T-cell (primary cell): ENCODE measurements around the gene ZNF792. TPM values are rescaled to one million over a fixed set of nuclear protein-coding genes. Genes with fewer than 3 reads are reported as not detected.
A peak's percentile ranks its signal among the peaks of the same experiment; 100 is the strongest.

Source experiments
- ATAC-seq, 4 experiments: fragments of 200-7000 bp in 3 of 4; fragments of 150-1000 bp in 1 of 4; cut with Tn5 transposase; replicated peaks in 1 of 4; 1 replicate in 3 of 4; 2 replicates in 1 of 4; pipeline ENCODE4 v1.10.0; 2021; ENCODE audit warnings: moderate library complexity in 3 of 4, mild to moderate bottlenecking in 2 of 4, moderate number of reproducible peaks in 1 of 4
- CTCF ChIA-PET, 2 donors: fragments of 300-600 bp; sonication (Branson Sonifier 250); formaldehyde crosslinking; loops; one replicate each; lab custom pipeline; 2022; ENCODE audit warnings: antibody characterized with exemption in 2 of 2; lab: Charles Lee
- POLR2A ChIA-PET, 2 donors: fragments of 300-600 bp; sonication (Branson Sonifier 250); formaldehyde crosslinking; loops; one replicate each; lab custom pipeline; 2022; ENCODE audit warnings: antibody characterized with exemption in 2 of 2; lab: Charles Lee
- DNase-seq, 35 experiments: peaks; one replicate each; pipeline versions ENCODE4 v3.0.0 to v3.0.0-alpha.2; 2013 to 2023
- H3K27ac ChIP-seq: one replicate; pipeline ENCODE4 v1.5.1; 2013; ENCODE audit warnings: low read length
- H3K27me3 ChIP-seq, 2 experiments: replicated peaks in 1 of 2; 1 replicate in 1 of 2; 2 replicates in 1 of 2; pipeline versions ENCODE4 v1.6.1 to v1.7.0; 2013; ENCODE audit warnings: low read length in 1 of 2, mixed read lengths in 1 of 2; ENCODE audit not compliant: control insufficient read depth in 2 of 2, insufficient read depth in 2 of 2; ENCODE audit errors: extremely low read depth in 1 of 2
- H3K36me3 ChIP-seq, 2 donors: 1 replicate in 1 of 2; 2 replicates in 1 of 2; pipeline versions ENCODE4 v1.6.1 to v1.7.0; 2013; ENCODE audit warnings: low read length in 1 of 2; ENCODE audit not compliant: control insufficient read depth in 2 of 2, insufficient read depth in 1 of 2; ENCODE audit errors: extremely low read depth in 1 of 2
- H3K4me1 ChIP-seq, 2 experiments: 1 replicate in 1 of 2; 2 replicates in 1 of 2; pipeline versions ENCODE4 v1.6.1 to v1.7.0; 2013; ENCODE audit warnings: low read length in 2 of 2, mixed read lengths in 1 of 2; ENCODE audit not compliant: insufficient read depth in 2 of 2, control insufficient read depth in 1 of 2; ENCODE audit errors: extremely low read depth in 1 of 2
- H3K4me3 ChIP-seq, 2 donors: 1 replicate in 1 of 2; 2 replicates in 1 of 2; pipeline versions ENCODE4 v1.5.1 to v1.7.0; 2013; ENCODE audit warnings: mild to moderate bottlenecking in 2 of 2, low read length in 1 of 2, moderate library complexity in 1 of 2; ENCODE audit not compliant: control insufficient read depth in 1 of 2; ENCODE audit errors: extremely low read depth in 1 of 2
- H3K9me3 ChIP-seq: 2 replicates; pipeline ENCODE4 v1.7.0; 2013
- H3K27ac Mint-ChIP-seq, 2 donors: one replicate each; pipeline ENCODE4 v1.8.0; 2020 to 2021; ENCODE audit warnings: mild to moderate bottlenecking in 2 of 2, mixed read lengths in 2 of 2
- H3K27me3 Mint-ChIP-seq, 2 donors: one replicate each; pipeline ENCODE4 v1.8.0; 2021 to 2022; ENCODE audit warnings: mixed read lengths in 2 of 2
- H3K36me3 Mint-ChIP-seq: one replicate; pipeline ENCODE4 v1.8.0; 2021; ENCODE audit warnings: mixed read lengths
- H3K4me1 Mint-ChIP-seq, 3 donors: one replicate each; pipeline ENCODE4 v1.8.0; 2020 to 2022; ENCODE audit warnings: mixed read lengths in 3 of 3, mild to moderate bottlenecking in 1 of 3
- H3K4me3 Mint-ChIP-seq, 3 donors: one replicate each; pipeline ENCODE4 v1.8.0; 2020 to 2022; ENCODE audit warnings: mild to moderate bottlenecking in 3 of 3, mixed read lengths in 3 of 3, moderate library complexity in 3 of 3
- H3K9me3 Mint-ChIP-seq, 3 donors: one replicate each; pipeline ENCODE4 v1.8.0; 2020 to 2022; ENCODE audit warnings: mixed read lengths in 3 of 3
- WGBS: methylation state at CpG from one replicate; pipeline ENCODE4 v1.1.5; 2013; ENCODE audit warnings: missing lambda C conversion rate; ENCODE audit not compliant: insufficient coverage; 5-methylcytosine and 5-hydroxymethylcytosine counted together
- total RNA-seq, 35 experiments: library from RNA in 6 of 35; stranded (reverse) in 6 of 35; fragments of 120-200 nt in 1 of 35; gene quantifications; one replicate each; pipeline versions ENCODE4 v1.2.1 to v1.2.4 and lab custom pipeline; 2013 to 2026

The ZNF792 gene
- total RNA-seq, 5 donors from 2014 or later (not counting 1 experiment from before 2014, with no cell fraction given), result 14.1 to 29.0 (median 26.8) TPM

DNA sequence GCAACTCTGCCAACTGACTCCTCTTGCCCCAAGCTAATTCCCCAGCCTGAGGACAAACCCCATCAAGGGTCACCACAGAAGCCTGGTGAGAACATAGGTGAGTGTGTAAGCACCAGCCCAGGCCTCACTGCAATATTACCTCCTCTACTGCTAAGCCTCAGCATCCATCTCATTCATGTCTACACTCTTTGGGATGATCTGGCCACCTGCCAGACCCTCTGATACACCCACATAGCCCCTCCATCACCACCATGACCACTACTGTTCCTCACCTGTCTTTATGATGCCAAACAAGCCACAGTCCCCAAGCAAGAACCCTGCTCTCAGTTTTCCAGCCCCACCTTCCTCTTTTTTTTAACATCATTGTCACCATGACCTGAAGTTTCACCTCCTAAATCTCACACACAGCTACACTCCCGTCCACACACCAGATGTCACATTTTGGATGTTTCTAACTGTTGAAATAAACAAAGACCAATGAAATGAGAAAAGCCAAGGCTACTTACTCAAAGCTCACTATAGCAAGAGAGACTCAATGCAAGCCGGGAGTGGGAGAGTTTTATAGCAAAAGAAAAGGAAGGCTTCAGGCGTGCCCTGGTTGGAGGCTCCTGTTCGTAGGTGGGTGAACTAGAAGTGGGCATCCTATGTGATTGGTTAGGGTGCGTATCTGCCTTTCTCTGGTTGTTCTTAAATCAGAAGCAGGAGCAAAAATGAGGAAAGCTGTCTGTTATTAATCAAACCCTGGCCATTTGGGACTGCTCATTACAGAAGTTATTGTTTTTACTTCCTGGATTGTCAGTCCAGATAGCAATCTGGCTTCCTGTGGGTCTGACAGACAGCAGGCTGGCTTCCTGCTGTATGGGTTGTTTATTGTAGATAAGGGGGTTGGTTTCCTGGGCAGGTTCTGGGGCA is 2.0 kb downstream of the ZNF792 start:
- ATAC-seq (peak; percentile 25 to 68 (median 61)), DNase-seq (peak in 11 of 35 experiments; percentile 6 to 49 (median 21))
- ChIA-PET CTCF (interaction anchor here (0.6 to 1.6 kb wide), 2 partner anchors 52 to 1218 kb away, joined by 3 to 4 read pairs; no protein-coding TSS in a partner anchor), POLR2A (interaction anchor here in 1 of 2 donors (0.6 kb wide), 1 partner anchor 37 kb away, joined by 3 read pairs; no protein-coding TSS in a partner anchor)
- no peaks in the 10 kb centered on the region for H3K27me3 ChIP-seq
- H3K4me3 ChIP-seq, result peak overlapping the region; percentile 62 to 78
- peaks cover 3 to 31% of the 10 kb centered on the region in 2 experiments for H3K4me1 ChIP-seq
- Mint-ChIP-seq H3K36me3 (peaks cover 63% of the 10 kb centered on the region), H3K4me3 (peak overlapping the region; percentile 93 to 97 (median 95)), H3K4me1 (peaks cover 24 to 34% (median 26%) of the 10 kb centered on the region in 3 donors), H3K9me3 (peaks cover 20 to 55% (median 36%) of the 10 kb centered on the region in 3 donors), H3K27me3 (no peaks in the 10 kb centered on the region), H3K27ac (peak overlapping the region; percentile 95)
- WGBS, result 89% methylated on average over 3 of the region's 5 CpGs
- H3K36me3 ChIP-seq, result peaks cover 33 to 41% of the 10 kb centered on the region in 2 donors
- H3K9me3 ChIP-seq, result peaks cover 20% of the 10 kb centered on the region
- H3K27ac ChIP-seq, result peak overlapping the region; percentile 72

DNA sequence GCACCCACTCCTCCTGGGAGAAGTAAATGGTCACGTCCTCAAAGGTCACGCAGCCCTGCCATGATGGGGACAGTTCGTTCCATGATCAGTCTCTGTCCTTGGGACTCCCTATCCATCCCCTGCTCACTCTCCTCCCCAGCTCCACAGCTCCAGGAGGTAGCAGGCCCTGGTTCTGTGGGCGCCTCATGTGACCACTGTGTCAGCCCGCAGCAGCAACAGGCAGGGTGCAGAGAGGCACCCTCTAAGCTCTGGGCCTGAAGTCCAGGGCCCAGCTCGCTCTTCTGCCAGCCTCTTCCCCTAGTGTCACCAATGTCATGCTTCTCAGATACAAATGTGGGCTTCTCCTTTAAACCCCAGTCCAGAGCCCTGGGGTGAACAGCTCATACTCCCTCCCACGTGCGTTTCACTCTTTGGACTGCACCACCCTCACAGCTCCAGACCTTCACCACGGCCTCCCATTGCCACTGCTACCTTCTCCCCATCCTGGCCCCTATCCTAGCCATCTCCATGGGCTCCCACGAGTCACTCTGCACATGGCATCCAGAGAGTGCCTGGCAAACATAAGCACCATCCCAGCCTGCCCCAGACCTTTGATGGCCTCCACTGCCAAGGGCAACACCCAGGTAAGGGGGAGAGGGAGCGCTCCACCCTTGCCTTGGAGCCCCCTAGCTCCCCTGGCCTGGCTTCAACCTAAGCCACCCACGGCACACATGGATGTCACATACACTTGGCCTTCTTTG is 2.9 kb downstream of the ZNF792 start:
- DNase-seq, result no peak
- 98% methylated on average over 10 of the region's 12 CpGs for whole genome bisulfite sequencing
- Histone ChIP-seq H3K9me3 (peaks cover 21% of the 10 kb centered on the region), H3K4me1 (peaks cover 3 to 31% of the 10 kb centered on the region in 2 experiments), H3K36me3 (peaks cover 33 to 41% of the 10 kb centered on the region in 2 donors), H3K27me3 (no peaks in the 10 kb centered on the region), H3K27ac (peak overlapping the region; percentile 72), H3K4me3 (peak overlapping the region in 1 of 2 donors; percentile 40)
- H3K9me3 Mint-ChIP-seq, result peaks cover 24 to 62% (median 42%) of the 10 kb centered on the region in 3 donors
- ChIA-PET POLR2A (no interaction called here), CTCF (interaction anchor here in 1 of 2 donors (0.6 kb wide), 1 partner anchor 1219 kb away, joined by 3 read pairs; no protein-coding TSS in a partner anchor)
- ATAC-seq, result no peak
- peak overlapping the region; percentile 95 for H3K27ac Mint-ChIP-seq
- peak overlapping the region; percentile 93 to 97 (median 95) for H3K4me3 Mint-ChIP-seq
- H3K36me3 Mint-ChIP-seq, result peaks cover 73% of the 10 kb centered on the region
- peaks cover 24 to 34% (median 26%) of the 10 kb centered on the region in 3 donors for H3K4me1 Mint-ChIP-seq
- H3K27me3 Mint-ChIP-seq, result no peaks in the 10 kb centered on the region

DNA sequence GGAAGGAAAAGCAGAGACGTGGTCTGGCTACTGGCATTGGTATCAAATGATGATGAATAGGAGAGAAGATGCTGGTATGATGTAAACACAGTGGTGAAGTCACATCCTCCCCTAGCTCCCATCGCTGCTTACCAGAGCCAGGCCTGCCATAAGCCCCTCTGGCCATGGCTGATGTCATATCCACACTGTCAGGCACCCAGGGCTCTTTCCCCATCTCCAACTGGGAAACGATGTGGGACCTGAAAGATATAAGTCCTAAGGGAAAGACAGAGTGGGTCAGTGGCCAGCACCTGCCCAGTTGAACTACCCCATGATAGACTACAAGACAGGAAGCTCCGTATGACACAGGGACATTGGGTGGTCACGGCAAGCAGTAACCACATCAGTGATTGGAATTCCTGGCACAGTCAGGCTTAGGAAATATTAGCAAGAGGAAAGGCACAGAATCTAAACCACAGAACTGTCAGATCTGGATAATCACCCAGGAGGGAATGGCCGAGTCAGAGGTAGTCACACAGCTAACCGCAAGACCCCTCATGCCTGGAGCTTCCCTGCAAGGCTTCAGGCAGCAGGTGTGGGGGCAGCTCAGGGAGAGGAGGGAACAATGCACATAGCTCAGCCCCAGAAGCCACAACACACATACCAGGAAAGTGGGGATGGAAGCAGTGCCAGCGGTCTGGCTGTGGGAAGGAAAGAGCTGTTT is 3.8 kb downstream of the ZNF792 start:
- ATAC-seq (no peak), DNase-seq (no peak)
- H3K36me3 Mint-ChIP-seq, result peaks cover 80% of the 10 kb centered on the region
- H3K27ac Mint-ChIP-seq, result peak overlapping the region; percentile 41 to 63
- H3K27me3 Mint-ChIP-seq, result no peaks in the 10 kb centered on the region
- CTCF ChIA-PET, result no interaction called here
- Histone ChIP-seq H3K27me3 (no peaks in the 10 kb centered on the region), H3K4me3 (peak overlapping the region in 1 of 2 donors; percentile 56), H3K9me3 (peaks cover 28% of the 10 kb centered on the region), H3K4me1 (peaks cover 3 to 31% of the 10 kb centered on the region in 2 experiments), H3K36me3 (peaks cover 33 to 41% of the 10 kb centered on the region in 2 donors), H3K27ac (no peak overlapping the region)
- peaks cover 26 to 64% (median 47%) of the 10 kb centered on the region in 3 donors for H3K9me3 Mint-ChIP-seq
- H3K4me1 Mint-ChIP-seq, result peaks cover 24 to 34% (median 25%) of the 10 kb centered on the region in 3 donors
- POLR2A ChIA-PET, result no interaction called here
- peak overlapping the region; percentile 26 to 60 (median 49) for H3K4me3 Mint-ChIP-seq
- 100% methylated on average over 3 of the region's 8 CpGs for WGBS

DNA sequence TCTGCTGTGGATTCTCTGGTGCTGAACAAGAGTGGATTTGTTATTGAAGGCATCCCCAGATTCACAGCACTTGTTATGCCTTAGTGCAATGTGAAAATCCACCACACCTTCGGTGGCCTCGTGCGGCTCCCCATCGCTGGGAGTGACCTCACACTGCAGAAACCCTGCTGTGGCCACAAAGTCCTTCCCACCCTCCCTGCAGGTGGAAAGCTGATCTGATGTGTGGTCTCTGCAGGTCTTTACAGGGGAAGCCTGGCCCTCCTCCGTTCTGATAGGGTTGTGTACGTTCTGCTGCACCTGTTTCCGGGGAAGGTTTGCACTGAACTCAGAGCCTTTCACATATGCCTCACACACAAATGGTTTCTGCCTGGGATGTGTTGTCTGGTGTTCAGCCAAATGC is 5.0 kb downstream of the ZNF792 start:
- no peak overlapping the region for H3K27ac Mint-ChIP-seq
- Histone ChIP-seq H3K4me3 (peak overlapping the region in 1 of 2 donors; percentile 56), H3K9me3 (peaks cover 32% of the 10 kb centered on the region), H3K36me3 (peaks cover 33 to 41% of the 10 kb centered on the region in 2 donors), H3K27ac (no peak overlapping the region), H3K4me1 (peaks cover 3 to 26% of the 10 kb centered on the region in 2 experiments), H3K27me3 (no peaks in the 10 kb centered on the region)
- DNase-seq, result no peak
- ChIA-PET POLR2A (no interaction called here), CTCF (no interaction called here)
- peaks cover 30 to 70% (median 53%) of the 10 kb centered on the region in 3 donors for H3K9me3 Mint-ChIP-seq
- no CpG with 5 or more reads among the region's 7 CpGs for WGBS
- ATAC-seq, result no peak
- no peaks in the 10 kb centered on the region for H3K27me3 Mint-ChIP-seq
- peaks cover 24 to 30% (median 25%) of the 10 kb centered on the region in 3 donors for H3K4me1 Mint-ChIP-seq
- H3K36me3 Mint-ChIP-seq, result peaks cover 86% of the 10 kb centered on the region
- H3K4me3 Mint-ChIP-seq, result peak overlapping the region in 1 of 3 donors; percentile 13

DNA sequence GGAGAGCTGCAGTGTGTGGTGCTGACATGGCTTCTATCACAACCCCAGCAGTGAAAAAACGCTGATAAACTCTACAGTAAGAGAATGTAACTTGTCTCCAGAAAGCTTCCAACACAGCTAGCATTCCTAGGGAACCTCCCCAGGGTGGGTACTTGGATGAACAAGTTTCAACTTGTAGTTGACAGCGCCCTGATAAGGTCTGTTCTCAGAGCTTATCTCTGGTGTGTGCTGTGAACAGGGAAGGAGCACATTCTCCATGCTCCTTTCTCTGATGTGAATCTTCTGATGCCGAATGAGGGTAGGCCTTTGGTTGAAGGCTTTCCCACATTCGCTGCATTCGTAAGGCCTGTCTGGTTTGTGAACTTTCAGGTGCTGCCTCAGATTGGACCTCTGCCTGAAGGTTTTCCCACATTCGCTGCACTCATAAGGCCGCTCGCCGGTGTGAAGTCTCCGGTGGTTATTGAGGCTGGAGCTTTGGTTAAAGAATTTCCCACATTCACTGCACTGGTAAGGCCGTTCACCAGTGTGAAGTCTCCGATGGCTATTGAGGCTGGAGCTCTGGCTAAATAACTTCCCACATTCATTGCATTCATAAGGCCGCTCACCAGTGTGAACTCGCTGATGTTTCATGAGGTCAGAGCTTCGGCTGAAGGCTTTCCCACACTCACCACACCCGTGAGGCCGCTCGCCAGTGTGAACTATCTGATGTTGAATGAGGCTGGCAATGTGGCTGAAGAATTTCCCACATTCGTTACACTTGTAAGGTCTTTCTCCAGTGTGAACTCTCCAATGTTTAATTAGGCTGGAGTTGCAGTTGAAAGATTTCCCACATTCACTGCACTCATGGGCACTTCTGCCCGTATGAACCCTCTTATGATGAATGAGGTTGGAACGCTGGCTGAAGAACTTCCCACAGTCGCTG is 5.9 kb downstream of the ZNF792 start:
- Mint-ChIP-seq H3K27me3 (no peaks in the 10 kb centered on the region), H3K4me3 (no peak overlapping the region), H3K4me1 (peaks cover 21 to 27% (median 22%) of the 10 kb centered on the region in 3 donors), H3K36me3 (peaks cover 92% of the 10 kb centered on the region), H3K27ac (no peak overlapping the region), H3K9me3 (peaks cover 36 to 78% (median 59%) of the 10 kb centered on the region in 3 donors)
- H3K4me1 ChIP-seq, result peaks cover 3 to 22% of the 10 kb centered on the region in 2 experiments
- ATAC-seq (no peak), DNase-seq (no peak)
- no peak overlapping the region for H3K27ac ChIP-seq
- peaks cover 33% of the 10 kb centered on the region for H3K9me3 ChIP-seq
- H3K27me3 ChIP-seq, result no peaks in the 10 kb centered on the region
- WGBS, result 96% methylated on average over 4 of the region's 22 CpGs
- H3K36me3 ChIP-seq, result peaks cover 33 to 41% of the 10 kb centered on the region in 2 donors
- H3K4me3 ChIP-seq, result peak overlapping the region in 1 of 2 donors; percentile 49
- ChIA-PET POLR2A (interaction anchor here in 1 of 2 donors (0.7 kb wide), 1 partner anchor 1260 kb away, joined by 3 read pairs; no protein-coding TSS in a partner anchor), CTCF (no interaction called here)
